ENCODE measurements around the gene GTF3A. TPM values are rescaled to one million over a fixed set of nuclear protein-coding genes. Genes with fewer than 3 reads are reported as not detected.

GTF3A gene
- total RNA-seq, 2 donors from 2014 or later: 114 to 226 TPM

DNA sequence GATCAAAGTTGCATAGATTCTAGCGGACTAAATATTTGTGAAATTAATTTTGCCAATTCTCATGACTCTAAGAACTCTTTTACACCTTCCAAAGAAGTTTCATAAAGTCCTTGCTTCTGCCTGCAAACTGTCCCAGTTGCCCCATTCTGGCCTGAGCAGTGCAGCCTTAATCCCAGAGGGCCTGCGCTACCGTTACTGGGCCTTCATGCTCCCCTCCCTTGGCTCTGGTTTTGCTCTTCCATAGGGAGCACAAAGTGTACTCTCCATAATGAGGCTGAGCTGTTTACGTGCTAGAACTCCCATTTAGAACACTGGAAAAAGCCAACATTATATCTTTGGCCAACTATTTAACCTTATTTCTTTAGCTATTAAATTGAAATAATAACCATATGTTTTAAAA is 23.9 kb downstream of the GTF3A start:
- Mint-ChIP-seq H3K4me1 (peaks cover 25% of the 10 kb centered on the region), H3K36me3 (ENCODE audit: low read depth) (peaks cover 18% of the 10 kb centered on the region), H3K27ac (peak overlapping the region; percentile 99), H3K27me3 (no peaks in the 10 kb centered on the region), H3K4me3 (peak overlapping the region; percentile 99), H3K9me3 (no peaks in the 10 kb centered on the region)
- ATAC-seq (replicated peaks): no peak

DNA sequence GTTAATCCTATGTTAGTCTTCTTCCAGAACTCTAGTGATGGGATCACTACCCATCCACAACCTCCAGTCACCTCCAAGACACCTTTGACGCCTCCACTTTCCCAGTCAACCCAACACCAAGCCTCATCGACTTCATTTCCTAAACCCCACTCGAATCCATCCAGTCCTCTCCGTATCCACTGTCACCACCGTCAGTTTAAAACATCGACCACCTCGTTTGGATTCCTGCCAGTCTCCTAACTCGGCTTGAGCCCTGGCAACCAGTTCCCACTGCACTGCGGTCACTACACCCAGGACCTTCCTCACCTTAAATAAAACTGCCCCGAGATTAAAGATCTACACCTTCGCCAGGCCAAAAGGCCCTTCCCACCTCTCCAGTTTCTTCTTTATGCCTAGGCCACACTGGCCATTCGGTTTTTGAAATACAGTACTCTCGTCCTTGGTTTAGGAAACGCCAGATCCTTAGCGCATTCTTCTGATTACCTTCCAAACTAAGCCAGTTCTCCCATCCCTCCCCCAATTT is 24.7 kb downstream of the GTF3A start:
- ATAC-seq (replicated peaks): no peak
- peak overlapping the region; percentile 99 for H3K27ac Mint-ChIP-seq
- H3K36me3 Mint-ChIP-seq (ENCODE audit: low read depth): peaks cover 18% of the 10 kb centered on the region
- H3K9me3 Mint-ChIP-seq: no peaks in the 10 kb centered on the region
- H3K4me1 Mint-ChIP-seq: peaks cover 25% of the 10 kb centered on the region
- H3K4me3 Mint-ChIP-seq: peak overlapping the region; percentile 99
- no peaks in the 10 kb centered on the region for H3K27me3 Mint-ChIP-seq

DNA sequence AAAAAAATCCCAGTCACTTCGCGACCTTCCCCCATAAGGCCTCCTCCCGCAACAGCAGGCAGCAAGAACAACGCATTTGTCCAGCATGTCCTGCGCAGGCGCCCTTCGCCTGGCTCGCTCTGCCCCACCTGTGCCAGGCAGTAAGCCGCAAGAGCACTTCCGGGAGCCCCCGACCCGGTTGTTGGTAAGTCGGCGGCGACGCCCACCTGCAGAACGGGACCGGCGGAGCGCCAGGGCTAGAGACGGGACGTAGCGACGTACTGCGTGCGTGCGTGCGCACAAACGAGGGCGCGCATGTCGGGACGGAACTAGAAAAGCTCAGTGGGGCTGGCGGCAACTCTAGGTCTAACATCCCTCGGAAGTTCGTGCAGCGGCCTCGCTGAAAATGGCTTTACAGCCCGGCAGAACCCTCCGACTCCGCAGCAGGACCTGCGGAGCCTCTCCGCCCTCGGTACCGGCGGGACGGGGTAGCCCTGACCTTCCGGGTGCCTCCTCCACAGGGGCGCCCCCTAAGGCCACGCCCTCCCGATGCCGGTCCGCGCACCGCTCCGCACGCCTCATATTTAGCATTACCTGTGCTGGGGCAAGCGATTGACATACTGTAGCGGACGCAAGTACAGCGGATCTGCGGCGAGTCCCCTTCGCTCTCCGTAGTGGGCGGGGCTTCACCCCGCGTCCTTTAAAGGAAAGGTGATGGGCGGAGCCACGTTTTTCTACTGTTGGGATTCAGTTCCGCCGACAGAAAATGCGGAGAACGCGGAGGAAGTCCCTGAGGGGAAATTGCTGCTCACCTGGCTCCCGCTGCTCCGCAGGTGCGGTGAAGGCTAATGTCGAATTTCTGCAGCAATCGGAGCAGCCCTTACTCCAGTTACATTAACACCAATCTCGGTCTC is 25.8 kb downstream of the GTF3A start, which contains the start of gene MTIF3:
MTIF3 (minus strand) TSS at position 629 of the 893 bp plus-strand sequence. CDS start 10,116 bp downstream, outside the sequence.
- H3K9me3 Mint-ChIP-seq: no peaks in the 10 kb centered on the region
- ATAC-seq (replicated peaks): peak; percentile 89
- no peaks in the 10 kb centered on the region for H3K27me3 Mint-ChIP-seq
- peak within 1 kb of the TSS; percentile 99 for H3K27ac Mint-ChIP-seq
- peaks cover 18% of the 10 kb centered on the region for H3K36me3 Mint-ChIP-seq (ENCODE audit: low read depth)
- H3K4me1 Mint-ChIP-seq: peaks cover 25% of the 10 kb centered on the region
- peak within 1 kb of the TSS; percentile 99 for H3K4me3 Mint-ChIP-seq

DNA sequence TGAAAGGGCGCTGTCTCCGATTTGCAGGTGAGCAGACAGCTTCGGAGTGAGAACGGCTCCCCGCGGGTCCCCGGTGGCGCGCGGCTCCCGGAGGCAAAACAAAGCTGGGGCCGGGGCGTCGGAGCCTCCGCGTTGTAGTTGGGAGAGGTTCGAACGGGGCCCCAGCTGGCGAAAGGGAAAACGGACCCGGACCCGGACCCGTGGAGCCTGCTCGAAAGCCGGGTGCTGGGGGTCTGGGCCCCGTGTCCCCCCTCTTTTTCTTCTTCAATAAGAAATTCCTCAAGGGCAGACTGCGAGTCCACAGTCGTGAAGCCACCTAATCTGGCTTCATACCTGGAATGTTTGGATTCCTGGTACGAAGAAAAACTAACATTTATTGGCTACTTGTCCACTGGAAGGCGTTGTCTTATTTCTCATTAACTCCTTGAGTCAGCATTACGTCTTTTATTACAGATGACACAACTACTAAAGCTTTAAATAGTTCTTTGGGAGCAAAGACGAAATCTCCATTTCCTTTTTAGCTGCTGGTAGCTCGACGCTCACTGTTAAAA is 26.6 kb downstream of the GTF3A start:
- H3K36me3 Mint-ChIP-seq (ENCODE audit: low read depth): peaks cover 18% of the 10 kb centered on the region
- H3K4me1 Mint-ChIP-seq: peaks cover 23% of the 10 kb centered on the region
- H3K9me3 Mint-ChIP-seq: no peaks in the 10 kb centered on the region
- no peaks in the 10 kb centered on the region for H3K27me3 Mint-ChIP-seq
- peak overlapping the region; percentile 99 for H3K4me3 Mint-ChIP-seq
- peak overlapping the region; percentile 99 for H3K27ac Mint-ChIP-seq
- no peak for ATAC-seq (replicated peaks)

GRCh38 chr13:27455331-27455855 is 31.0 kb downstream of the GTF3A start:
- Mint-ChIP-seq H3K36me3 (ENCODE audit: low read depth) (peaks cover 4% of the 10 kb centered on the region), H3K27me3 (no peaks in the 10 kb centered on the region), H3K4me1 (peaks cover 5% of the 10 kb centered on the region), H3K9me3 (no peaks in the 10 kb centered on the region), H3K27ac (peak overlapping the region; percentile 98), H3K4me3 (peak overlapping the region; percentile 95)
- ATAC-seq (replicated peaks): peak; percentile 56

DNA sequence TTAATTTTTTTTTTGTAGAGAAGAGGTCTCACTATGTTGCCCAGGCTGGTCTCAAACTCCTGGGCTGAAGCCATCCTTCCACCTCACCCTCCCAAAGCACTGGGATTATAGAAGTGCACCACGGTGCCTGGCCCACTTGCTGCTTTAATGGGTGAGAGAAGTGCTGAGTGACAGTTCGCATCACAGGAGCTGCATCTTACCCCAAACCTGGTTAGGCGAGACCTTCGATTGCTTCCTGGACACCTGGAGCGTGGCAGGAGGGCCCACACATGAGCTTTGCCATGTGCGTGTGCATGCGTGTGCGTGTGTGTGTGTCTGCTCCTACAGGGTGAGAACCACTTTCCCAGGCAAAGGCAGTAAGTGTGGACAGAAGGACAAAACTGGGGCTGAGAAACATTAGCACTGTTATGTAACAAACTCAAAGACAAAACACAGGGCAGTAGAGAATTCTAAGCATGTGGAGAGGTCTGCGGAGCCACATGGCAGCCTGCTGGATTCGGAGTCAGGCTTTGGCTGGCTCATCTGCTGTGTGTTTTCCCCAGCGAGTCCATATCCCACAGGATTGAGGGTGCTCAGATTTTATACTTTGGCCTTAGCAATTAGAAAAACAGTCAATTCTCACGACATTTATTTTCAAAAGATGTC is 37.6 kb downstream of the GTF3A start:
- peaks cover 5% of the 10 kb centered on the region for H3K4me1 Mint-ChIP-seq
- no peak overlapping the region for H3K4me3 Mint-ChIP-seq
- no peaks in the 10 kb centered on the region for H3K36me3 Mint-ChIP-seq (ENCODE audit: low read depth)
- ATAC-seq (replicated peaks): no peak
- H3K27me3 Mint-ChIP-seq: no peaks in the 10 kb centered on the region
- no peaks in the 10 kb centered on the region for H3K9me3 Mint-ChIP-seq
- H3K27ac Mint-ChIP-seq: no peak overlapping the region

DNA sequence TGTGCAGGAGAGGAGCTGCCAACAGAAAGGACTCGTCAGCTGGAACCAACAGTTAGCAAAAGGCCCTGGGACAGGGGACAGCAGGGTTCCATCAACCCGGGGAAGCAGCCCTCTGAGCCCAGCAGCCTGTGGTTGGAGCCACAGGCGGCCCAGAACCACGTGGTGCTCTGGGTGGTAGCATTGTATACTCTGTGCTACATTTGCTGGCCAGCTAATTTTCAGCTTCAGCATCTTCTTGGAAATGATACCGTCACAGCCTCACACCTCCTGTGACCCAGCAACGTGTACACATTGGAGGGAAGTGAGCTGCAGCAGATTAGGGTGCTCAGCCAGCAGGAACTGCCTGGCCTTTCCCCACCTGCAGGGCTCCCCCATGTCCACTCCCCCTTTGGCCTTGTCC is 39.1 kb downstream of the GTF3A start:
- peak; percentile 19 for ATAC-seq (replicated peaks)
- H3K4me1 Mint-ChIP-seq: peaks cover 5% of the 10 kb centered on the region
- no peak overlapping the region for H3K4me3 Mint-ChIP-seq
- no peaks in the 10 kb centered on the region for H3K9me3 Mint-ChIP-seq
- H3K27me3 Mint-ChIP-seq: no peaks in the 10 kb centered on the region
- no peak overlapping the region for H3K27ac Mint-ChIP-seq
- no peaks in the 10 kb centered on the region for H3K36me3 Mint-ChIP-seq (ENCODE audit: low read depth)

- Mint-ChIP-seq H3K9me3 (no peaks in the 10 kb centered on the region), H3K4me3 (no peak overlapping the region), H3K36me3 (ENCODE audit: low read depth) (no peaks in the 10 kb centered on the region), H3K4me1 (peaks cover 5% of the 10 kb centered on the region), H3K27me3 (no peaks in the 10 kb centered on the region), H3K27ac (no peak overlapping the region)
- no peak for ATAC-seq (replicated peaks)
Observed at GRCh38 chr13:27465611-27466010, 41.2 kb downstream of the GTF3A start.

GRCh38 chr13:27466513-27466912 is 42.1 kb downstream of the GTF3A start:
- H3K9me3 Mint-ChIP-seq: no peaks in the 10 kb centered on the region
- H3K27me3 Mint-ChIP-seq: no peaks in the 10 kb centered on the region
- ATAC-seq (replicated peaks): no peak
- H3K27ac Mint-ChIP-seq: no peak overlapping the region
- no peak overlapping the region for H3K4me3 Mint-ChIP-seq
- H3K36me3 Mint-ChIP-seq (ENCODE audit: low read depth): no peaks in the 10 kb centered on the region
- peaks cover 5% of the 10 kb centered on the region for H3K4me1 Mint-ChIP-seq

DNA sequence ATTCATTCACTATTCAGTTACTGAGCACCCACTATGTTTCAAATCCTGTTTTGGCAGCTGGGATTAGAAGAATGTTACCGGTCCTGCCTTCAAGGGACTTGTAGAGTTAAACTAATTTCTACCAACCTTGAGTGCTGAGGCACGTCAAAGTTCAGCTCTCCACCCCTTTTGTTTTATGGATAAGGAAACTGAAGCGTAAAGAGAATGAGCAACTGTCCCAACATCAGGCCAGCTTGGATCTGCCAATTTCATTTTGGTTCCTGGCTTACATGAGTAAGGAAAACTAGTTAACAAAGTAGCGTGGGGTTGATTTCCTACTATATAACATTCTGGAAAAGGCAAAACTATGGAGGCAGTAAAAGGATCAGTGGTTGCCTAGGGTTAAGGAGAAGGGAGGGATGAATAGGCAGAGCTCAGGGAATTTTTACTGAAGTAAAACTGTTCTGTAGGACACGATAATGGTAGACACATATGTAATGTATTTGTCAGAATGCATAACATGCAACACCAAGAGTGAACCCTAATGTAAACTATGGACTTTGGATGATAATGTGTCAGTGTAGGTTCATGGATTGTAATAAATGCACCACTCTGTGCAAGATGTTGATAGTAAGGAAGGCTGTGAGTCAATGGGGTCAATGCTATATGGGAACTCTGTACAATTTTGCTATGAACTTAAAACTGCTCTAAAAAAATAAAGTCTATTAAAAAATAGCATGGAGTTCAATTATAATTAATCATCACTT is 45.8 kb downstream of the GTF3A start:
- no peak for ATAC-seq (replicated peaks)
- Mint-ChIP-seq H3K27ac (no peak overlapping the region), H3K9me3 (no peaks in the 10 kb centered on the region), H3K4me3 (no peak overlapping the region), H3K4me1 (peaks cover 5% of the 10 kb centered on the region), H3K27me3 (no peaks in the 10 kb centered on the region), H3K36me3 (ENCODE audit: low read depth) (no peaks in the 10 kb centered on the region)

- Mint-ChIP-seq H3K4me3 (no peak overlapping the region), H3K4me1 (peaks cover 6% of the 10 kb centered on the region), H3K36me3 (ENCODE audit: low read depth) (no peaks in the 10 kb centered on the region), H3K9me3 (no peaks in the 10 kb centered on the region), H3K27ac (no peak overlapping the region), H3K27me3 (no peaks in the 10 kb centered on the region)
- ATAC-seq (replicated peaks): no peak
Observed at GRCh38 chr13:27472441-27472840, 48.0 kb downstream of the GTF3A start.

DNA sequence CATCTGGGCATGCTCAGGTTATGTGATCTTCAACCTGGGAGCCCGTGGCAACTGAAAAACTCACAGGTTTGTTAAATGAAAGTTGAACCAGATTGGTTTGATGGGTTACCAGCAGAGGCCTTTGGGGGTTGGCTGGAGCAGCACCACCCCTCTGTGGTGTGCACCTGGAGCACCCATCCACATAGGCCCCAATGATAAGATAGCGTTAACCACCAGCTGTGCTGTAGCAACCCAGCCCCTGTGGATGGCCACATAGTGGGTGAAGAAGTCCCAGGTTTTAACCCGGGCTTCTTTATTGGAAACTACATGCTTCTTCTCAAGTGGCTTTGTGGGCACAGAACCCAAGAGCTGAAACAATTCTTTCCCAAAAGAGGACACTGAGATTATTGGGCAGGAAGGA is 48.5 kb downstream of the GTF3A start:
- Mint-ChIP-seq H3K27me3 (no peaks in the 10 kb centered on the region), H3K4me1 (peaks cover 7% of the 10 kb centered on the region), H3K4me3 (no peak overlapping the region), H3K36me3 (ENCODE audit: low read depth) (no peaks in the 10 kb centered on the region), H3K27ac (no peak overlapping the region), H3K9me3 (no peaks in the 10 kb centered on the region)
- no peak for ATAC-seq (replicated peaks)

DNA sequence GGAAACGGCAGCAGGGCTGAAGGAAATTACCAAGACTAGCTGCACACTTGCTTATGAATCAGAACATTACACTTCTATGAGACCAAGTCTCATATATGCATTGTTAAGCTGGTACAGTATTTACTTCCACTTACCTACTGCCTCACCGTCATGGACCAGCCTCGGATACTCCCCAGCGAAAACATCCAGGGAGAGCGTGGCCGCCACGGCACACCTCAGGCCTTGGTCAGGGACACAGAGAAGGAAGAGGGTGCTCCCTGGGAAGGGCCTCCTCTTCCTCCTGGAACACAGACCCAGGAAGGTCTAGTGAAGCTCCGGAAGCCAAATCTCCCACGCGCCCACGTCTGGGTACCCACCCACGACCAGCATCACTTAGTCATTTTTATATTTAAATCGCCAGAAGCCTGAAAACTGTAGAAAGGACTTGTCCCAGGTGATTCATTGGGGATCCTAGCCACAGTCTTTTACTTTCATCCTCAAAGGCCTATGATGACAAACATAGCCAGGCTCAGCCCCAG is 50.4 kb downstream of the GTF3A start:
- ATAC-seq (replicated peaks): peak; percentile 45
- H3K4me1 Mint-ChIP-seq: peaks cover 7% of the 10 kb centered on the region
- H3K9me3 Mint-ChIP-seq: no peaks in the 10 kb centered on the region
- H3K27me3 Mint-ChIP-seq: no peaks in the 10 kb centered on the region
- H3K27ac Mint-ChIP-seq: no peak overlapping the region
- no peaks in the 10 kb centered on the region for H3K36me3 Mint-ChIP-seq (ENCODE audit: low read depth)
- no peak overlapping the region for H3K4me3 Mint-ChIP-seq
